Ishikawa (cell line): ENCODE data around the gene KATNAL1.

Experiments used
- CREB1 ChIP-seq: IDR thresholded peaks from 2 replicates; pipeline ENCODE4 v1.6.1; 2012; ENCODE audit warnings: low read depth
- RAD21 ChIP-seq: IDR thresholded peaks from 2 replicates; pipeline ENCODE4 v1.6.1; 2012; ENCODE audit warnings: low read depth
- TAF1 ChIP-seq: IDR thresholded peaks from 2 replicates; pipeline ENCODE4 v1.6.1; 2012; ENCODE audit warnings: low read depth, mild to moderate bottlenecking
- TEAD4 ChIP-seq: IDR thresholded peaks from 2 replicates; pipeline ENCODE4 v1.6.1; 2012
- TF ChIP-seq, protein P1 (sequence below): IDR thresholded peaks from 2 replicates; pipeline ENCODE4 v1.6.1; 2012

DNA sequence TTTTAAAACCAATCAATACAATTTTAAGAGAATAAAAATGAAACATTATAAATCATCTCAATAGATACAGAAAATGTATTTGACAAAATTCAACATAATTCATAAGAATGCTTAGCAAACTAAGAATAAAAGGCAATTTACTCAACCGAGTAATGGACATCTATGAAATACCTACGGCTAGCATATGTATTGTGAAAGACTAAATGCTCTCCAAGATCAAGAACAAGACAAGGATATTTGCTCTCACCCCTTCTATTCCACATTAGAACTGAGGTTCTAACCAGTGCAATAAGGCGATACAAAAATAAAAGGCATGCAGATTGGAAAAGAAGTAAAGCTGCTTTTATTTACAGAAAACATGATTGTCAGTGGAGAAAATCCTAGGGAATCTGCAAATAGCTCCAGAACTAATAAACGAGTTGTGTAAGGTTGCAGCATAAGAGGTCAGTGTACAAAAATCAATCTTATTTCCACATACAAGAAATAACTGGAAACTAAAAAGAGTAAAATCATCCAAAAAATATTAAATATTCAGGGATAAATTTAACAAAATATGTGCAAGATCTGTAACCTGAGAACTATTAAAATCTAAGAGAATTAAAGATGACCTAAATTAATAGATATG lies 16.4 kb downstream of the KATNAL1 start:
- TF ChIP-seq TEAD4: no peak
- TF ChIP-seq RAD21: no peak
- TF ChIP-seq, protein P1, sequence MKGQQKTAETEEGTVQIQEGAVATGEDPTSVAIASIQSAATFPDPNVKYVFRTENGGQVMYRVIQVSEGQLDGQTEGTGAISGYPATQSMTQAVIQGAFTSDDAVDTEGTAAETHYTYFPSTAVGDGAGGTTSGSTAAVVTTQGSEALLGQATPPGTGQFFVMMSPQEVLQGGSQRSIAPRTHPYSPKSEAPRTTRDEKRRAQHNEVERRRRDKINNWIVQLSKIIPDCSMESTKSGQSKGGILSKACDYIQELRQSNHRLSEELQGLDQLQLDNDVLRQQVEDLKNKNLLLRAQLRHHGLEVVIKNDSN: no peak
- no peak for TF ChIP-seq CREB1
- no peak for TF ChIP-seq TAF1
